GM18505 (cell line): ENCODE results near the gene DLGAP1.

ENCODE experiments used
- ATAC-seq: cut with Tn5 transposase; IDR thresholded peaks from one replicate; pipeline ENCODE4 v1.9.1; 2021; ENCODE audit not compliant: unreplicated experiment
- POLR2A ChIP-seq: IDR thresholded peaks from 4 replicates; pipeline ENCODE4 v1.6.1; 2011; ENCODE audit warnings: borderline replicate concordance; ENCODE audit not compliant: insufficient read depth, insufficient read length; ENCODE audit errors: extremely low read depth

The DLGAP1 gene

DNA sequence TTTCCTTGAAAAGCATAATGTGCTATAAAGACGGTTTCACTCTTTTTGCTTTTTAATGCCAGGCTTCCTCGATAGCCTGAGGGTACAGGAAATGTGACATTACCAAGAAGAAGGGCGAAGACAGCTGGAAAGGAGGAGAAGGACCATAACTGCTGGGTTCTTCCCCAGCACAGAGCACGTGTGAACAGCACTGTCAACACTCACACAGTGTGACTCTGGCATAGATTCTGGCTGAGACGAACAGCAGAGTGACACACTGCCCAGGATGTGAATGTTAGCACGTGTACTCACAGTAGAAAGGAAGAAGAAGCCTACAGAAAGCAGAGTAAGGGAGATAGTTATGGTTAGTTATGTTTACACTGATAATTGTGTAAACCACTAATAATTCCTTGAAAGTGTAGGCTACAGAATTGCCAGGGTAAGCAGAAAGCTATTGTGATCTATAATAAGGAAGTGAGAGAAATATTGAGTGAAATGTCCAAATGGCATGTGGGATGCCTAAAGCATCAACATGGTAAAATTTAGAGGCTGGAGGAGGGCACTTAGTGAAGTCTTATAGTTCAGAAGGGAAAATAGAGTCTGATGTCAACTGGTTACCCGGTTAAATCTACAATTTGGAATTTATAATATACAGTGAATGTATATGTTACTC lies 198.2 kb downstream of the DLGAP1 start:
- no peak for TF ChIP-seq POLR2A
- no peak for ATAC-seq

GRCh38 chr18:4254840-4255239 lies 200.3 kb downstream of the DLGAP1 start:
- TF ChIP-seq POLR2A, result no peak
- ATAC-seq, result no peak

DNA sequence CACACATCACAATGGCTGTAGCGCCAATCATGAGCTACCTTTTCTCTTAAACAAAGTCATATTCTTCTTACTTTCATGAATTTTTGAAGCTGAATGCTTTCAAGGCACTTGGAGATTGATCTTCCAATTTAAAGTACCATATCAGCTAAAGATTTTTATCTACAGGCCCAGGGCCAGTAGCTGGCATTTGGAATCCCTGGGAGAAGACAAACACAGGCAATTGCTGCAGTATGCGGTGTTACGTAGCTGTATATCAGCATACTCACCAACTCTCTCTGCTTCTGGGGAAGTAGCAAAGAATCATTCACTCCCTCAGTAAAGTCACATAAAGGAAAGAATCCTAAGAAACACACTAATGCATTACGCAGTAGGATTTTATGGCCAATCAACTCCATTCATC lies 202.3 kb downstream of the DLGAP1 start:
- TF ChIP-seq POLR2A, result no peak
- ATAC-seq, result no peak

DNA sequence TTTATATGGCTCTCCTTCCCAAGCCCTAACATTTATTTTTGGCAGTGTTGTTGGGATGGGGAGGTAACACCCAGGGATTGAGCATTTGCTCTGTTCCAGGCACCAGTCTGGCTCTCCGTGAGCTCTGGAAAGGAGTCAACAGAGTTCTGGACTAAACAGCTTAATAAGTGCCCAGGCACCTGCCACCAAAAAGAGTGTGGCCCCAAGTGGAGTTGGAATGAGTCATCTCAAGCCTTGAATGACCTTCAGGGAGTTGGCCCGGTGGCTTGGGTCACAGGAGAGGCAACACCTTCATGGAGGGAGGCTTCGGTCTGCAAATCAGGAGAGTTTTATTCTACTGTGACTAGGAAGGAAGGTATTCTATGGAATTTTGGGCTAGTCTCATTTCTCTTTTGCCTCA lies 203.2 kb downstream of the DLGAP1 start:
- ATAC-seq, result no peak
- TF ChIP-seq POLR2A, result no peak

- no peak for TF ChIP-seq POLR2A
- ATAC-seq, result no peak
Measured at GRCh38 chr18:4251206-4251605, 203.9 kb downstream of the DLGAP1 start.

GRCh38 chr18:4250141-4250540 lies 205.0 kb downstream of the DLGAP1 start:
- TF ChIP-seq POLR2A, result no peak
- no peak for ATAC-seq

DNA sequence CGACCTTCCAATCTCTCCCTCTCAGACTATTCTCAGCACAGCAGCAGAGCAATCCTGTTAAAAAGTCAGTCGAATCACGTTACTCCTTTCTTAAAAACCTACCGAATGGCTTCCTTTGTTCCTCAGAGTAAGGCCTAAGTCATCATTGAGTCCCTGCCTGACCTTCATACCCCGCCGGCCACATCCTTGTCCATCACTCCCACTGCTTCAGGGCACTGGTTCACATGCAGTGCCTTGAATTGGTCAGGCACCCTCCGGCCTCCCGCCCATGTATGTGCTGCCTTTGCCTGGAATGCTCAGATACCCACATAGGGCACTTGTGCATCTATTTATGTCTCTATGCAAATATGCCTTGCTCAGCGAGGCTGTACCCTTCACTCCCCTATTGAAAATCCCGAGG lies 206.4 kb downstream of the DLGAP1 start:
- ATAC-seq, result no peak
- TF ChIP-seq POLR2A, result no peak

- no peak for TF ChIP-seq POLR2A
- no peak for ATAC-seq
Measured at GRCh38 chr18:4246374-4246773, 208.7 kb downstream of the DLGAP1 start.

DNA sequence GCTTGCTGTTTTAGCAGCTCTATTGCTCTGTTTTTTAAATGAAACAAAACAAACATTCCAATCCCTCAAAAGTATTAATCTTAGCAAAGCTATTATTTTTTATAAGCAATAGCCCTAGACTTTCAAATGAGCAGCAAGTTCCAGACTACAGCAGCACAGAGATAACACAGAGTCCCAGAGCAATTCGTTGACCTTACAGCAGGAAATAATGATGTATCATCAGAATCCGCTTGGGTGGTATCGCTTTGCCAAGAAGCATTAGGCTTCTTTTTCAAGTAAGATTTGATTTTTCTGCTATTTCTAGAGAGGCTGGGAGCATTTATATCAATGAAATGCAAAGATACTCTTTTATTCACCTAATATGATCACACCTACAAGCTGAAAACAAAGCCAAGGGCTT lies 209.7 kb downstream of the DLGAP1 start:
- TF ChIP-seq POLR2A, result no peak
- ATAC-seq, result no peak

DNA sequence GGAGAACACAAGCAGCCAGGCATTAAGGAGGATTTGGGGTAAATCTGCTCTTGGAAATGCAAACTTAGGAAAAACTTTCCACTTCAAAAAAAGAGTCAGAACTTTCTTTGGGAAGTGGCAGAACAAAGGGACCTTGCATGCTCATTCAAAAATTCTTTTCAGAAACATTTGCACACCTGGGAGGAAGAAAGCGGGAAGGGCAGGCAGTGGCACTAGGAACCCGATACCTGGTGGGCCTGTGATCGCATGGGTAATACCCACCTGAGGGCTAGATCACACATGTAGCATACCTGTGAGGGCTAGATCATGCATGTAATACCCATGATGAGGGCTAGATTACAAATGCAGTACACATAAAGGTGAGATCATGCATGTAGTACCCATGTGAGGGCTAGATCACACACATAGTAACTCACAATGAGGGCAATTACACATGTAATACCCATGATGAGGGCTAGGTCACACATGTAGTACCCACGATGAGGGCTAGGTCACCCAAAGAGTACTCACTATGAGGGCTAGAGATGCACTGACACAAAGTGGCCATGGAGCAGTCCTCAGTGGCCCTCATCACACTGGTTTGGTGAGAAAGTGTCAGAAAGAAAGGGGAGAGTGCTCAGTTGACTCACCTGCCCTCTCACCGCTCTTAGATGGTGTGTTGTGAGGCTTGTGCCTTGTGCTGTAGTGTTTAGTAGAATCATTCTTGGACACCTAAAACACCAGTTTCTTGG lies 212.5 kb downstream of the DLGAP1 start:
- TF ChIP-seq POLR2A, result no peak
- no peak for ATAC-seq

DNA sequence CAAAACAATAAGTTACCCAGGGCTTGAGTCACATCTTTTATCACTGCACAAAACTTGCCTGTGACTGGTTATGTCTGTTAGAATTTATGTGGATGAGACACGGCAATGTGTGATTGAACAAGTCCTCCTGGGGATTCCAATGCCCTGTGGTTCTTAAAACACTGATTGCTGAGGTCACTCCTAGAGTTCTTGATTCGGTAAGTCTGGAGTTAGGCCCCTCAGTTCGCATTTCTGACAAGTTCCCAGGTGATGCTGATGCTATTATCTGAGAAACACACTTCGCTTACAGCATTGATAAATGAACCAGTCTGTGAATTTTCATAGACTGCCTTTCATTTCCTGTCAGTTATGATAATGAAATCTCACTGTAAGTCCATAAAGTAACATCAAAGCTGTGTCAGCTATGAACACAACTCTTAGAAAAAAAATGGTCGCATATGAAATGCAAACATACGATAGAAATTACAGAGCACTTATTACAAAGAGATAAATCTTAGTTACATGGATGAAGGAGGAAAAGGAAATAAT lies 214.0 kb downstream of the DLGAP1 start:
- ATAC-seq, result no peak
- TF ChIP-seq POLR2A, result no peak

GRCh38 chr18:4238966-4239365 lies 216.1 kb downstream of the DLGAP1 start:
- no peak for TF ChIP-seq POLR2A
- ATAC-seq, result no peak

DNA sequence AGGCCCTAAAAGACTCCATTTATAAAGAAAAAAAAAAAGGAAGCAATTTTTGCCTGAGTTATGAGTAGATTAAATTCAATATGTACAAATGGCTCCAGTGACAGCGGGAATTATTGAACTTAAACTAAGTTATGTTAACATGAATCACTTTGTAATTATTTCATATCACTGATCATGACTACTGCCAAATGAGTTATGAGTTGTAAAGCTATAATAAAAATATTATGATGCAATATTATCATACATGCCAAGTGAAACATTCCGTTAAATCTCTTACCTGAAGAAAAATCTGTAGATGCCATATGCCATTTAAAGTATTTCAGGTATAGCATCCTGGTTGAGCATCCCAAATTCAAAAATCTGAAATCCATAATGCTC lies 217.5 kb downstream of the DLGAP1 start:
- TF ChIP-seq POLR2A, result no peak
- no peak for ATAC-seq
